ENCODE data around the gene RIC8A.
"Not testable (repeated sequence)": the region's sequence is repeated elsewhere in the genome, so short reads cannot be mapped to it uniquely, and the experiment has no call there.

RIC8A gene

DNA sequence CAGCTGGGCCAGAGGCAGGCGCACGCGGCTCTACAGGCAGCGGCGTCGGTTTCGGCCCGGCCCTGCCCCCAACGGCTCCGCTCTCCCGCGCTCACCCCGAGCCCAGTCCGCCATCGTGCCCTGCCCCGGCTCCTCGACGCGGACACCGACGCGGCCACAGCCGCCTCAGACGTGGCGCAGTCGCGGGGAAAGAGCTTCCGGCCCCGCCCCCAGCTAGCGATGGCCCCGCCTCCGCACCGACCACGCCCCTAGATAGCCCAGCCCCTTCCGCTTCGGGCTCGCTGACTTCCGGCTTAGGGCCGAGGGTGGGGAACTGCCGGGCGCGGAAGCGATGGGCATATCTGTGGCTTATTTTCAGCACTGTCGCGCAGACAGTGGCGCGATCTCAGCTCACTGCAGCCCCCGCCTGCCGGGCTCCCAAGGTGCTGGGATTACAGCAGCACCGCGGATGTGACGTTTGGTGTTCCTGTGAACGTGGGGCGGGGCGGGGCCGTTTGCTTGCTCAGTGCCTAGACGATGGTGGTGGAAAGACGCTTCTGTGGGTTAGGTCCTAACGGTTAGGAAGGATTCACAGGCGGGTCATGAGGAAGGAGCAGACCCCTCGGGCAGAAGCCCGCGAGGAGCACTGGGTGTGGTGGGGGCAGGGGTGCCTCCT lies at the start of gene RIC8A, which contains the start of gene BET1L:
Gene RIC8A, plus strand, starts transcription at position 501 of the 655 bp plus-strand sequence. CDS start 1,147 bp downstream, outside the sequence.
Gene BET1L, minus strand, starts transcription at position 192 of the 655 bp plus-strand sequence. Its CDS starts 78 bp downstream, at position 114.
- DNase-seq, result peak; percentile 94 to 99

DNA sequence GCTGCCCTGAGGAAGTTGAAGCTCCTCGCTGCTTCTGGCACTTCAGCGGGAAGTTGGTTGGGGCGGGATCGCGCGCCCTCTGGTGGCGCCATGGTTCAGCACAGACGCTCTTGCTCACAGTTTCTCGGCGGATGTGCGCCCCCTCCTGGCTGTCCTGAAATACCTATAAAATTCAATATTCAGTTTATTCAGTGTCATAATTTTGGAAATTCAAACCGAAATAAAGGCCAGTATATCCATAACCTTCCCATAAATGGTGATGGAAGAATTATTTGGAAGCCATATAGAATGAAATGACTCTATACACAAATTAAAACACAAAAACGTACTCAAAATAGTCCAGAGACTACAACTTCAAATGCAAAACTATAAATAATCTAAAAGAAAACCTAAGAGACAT lies 27.3 kb upstream of the RIC8A start:
- DNase-seq, result not testable (repeated sequence)

DNA sequence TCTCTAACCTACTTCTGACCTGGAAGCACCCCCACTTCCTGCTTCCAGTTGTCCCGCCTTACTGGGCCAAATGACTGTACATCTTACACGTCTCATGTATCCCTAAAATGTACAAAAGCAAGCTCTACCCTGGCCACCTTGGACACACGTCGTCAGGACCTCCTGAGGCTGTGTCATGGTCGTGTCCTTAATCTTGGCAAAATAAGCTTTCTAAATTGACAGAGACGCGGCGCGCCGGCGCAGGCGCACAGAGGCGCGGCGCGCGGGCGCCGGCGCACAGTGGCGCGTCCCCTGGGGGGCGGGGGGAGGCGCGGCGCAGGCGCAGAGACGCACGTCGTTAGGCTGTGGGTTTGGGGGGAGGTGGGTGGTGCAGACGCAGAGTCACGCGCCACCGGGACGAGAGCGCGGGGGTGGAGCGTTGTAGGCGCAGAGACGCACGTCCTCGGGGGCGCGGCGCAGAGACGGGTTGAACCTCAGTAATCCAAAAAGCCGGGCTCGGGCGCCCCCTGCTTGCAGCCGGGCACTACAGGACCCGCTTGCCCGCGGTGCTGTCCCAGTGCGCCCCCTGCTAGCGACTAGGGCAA lies 18.2 kb upstream of the RIC8A start:
- DNase-seq, result not testable (repeated sequence)

DNA sequence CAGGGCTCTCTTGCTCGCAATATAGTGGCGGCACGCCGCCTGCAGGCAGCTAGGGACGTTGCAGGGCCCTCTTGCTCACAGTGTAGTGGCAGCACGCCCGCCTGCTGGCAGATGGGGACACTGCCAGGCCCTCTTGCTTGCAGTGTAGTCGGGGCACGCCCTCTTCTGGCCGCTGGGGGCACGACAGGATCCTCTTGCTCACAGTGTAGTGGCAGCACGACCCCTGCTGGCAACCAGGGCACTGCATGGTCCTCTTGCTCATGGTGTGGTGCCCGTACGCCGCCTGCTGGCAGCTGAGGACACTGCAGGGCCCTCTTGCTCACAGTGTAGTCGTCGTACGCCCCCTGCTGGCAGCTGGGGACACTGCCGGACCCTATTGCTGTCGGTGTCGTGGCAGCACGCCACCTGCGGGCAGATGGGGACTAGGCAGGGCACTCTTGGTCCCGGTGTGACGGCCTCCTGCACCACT lies 17.6 kb upstream of the RIC8A start:
- DNase-seq, result peak in 1 of 2 donors; percentile 33

DNA sequence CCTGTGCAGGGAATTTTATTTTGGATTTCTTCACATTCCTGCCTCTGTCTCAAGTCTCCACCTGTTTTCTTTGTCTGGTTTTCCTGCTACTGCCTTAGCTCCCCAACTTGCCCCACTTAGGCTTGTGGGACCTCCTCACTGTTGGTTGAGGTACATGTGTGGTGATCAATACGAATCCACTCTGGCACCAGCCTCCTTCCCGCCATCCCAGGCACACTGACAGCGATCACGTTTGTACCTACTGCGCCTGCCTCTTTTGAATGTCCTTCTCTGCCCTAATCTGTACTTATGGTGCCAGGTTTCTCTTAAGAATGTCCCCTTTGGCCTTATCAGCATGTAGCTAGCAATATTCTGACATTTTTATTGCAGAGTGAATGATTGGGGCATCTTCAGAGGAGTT lies 17.0 kb upstream of the RIC8A start:
- DNase-seq, result not testable (repeated sequence)

DNA sequence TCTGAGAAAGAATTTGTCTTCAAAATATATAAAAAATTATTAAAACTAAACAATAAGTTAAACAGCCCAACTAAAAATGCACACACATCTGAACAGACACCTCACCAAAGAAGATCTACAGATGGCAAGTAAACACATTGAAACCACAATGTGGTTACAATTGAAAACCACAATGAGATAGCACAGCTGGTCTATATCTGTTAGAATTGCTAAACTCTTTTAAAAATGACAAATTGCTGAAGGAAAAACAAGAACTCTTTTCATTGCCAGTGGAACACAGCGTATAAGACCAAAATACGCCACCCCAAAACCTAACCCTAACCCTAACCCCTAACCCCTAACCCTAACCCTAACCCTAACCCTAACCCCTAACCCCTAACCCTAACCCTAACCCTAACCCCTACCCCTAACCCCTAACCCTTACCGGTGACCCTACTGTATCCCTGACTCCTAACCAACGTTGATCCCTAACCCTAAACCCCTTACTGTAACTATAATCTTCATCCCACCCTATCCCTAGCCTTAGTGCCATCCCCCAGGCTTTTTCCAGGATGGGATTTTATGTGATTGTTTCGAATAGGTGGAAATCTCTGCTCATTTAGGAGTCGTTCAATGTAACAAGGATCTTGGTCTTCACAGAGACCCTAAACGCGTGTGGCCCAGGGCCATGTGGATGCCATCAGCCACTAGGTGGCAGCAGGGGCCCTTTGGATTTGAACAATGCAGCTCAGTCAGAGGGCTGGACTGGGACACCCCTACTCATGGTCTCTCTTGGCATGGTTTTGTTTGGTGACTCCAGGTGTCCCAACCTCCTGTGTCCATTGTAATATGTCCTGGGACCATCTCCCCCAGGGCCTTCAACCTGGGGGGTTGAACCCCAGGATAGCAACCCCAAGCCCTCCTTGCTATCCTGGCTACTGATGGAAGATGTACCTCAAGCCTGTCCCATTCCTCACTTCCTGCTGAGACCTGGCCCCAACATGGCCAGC lies 15.7 kb upstream of the RIC8A start:
- DNase-seq, result peak in 1 of 2 donors; percentile 57

DNA sequence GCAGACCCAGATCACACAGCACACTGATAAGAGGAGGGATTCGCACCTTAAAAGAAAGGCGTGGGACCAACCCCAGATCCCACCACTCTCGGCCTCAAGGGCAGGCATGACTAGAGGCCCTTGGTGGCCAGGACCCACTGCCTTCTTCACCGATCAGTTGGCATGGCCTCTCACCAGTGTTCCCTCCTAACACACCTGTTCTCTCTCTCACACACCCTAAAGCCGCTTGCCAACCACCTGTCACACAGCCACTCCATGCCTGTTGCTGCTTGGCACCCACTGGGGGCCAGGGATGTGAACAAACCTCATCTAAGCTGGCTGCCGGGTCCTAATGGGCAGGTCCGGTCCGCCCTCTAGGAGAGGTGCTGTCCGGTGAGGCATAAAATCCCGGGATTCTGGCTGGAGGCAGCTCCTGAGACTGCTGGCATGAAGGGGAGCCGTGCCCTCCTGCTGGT lies 14.8 kb upstream of the RIC8A start, which contains the start of gene SCGB1C1:
Gene SCGB1C1, plus strand, starts transcription at position 405 of the 455 bp plus-strand sequence. Its CDS starts 22 bp downstream, at position 427.
- not testable (repeated sequence) for DNase-seq

DNA sequence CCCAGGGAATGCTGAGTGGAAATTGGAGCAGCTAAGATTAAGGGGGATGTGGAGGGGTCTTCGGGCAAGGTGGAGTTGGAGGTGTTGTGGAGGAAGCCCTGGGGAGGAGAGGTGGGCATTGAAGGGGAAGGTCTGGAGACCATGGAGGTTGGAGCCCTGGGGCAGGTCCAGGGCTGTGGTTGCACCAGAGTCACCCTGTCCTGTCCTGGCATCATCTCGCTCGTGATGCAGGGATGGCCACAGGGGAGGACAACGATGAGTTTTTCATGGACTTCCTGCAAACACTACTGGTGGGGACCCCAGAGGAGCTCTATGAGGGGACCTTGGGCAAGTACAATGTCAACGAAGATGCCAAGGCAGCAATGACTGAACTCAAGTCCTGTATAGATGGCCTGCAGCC lies 14.0 kb upstream of the RIC8A start:
- DNase-seq, result not testable (repeated sequence)

DNA sequence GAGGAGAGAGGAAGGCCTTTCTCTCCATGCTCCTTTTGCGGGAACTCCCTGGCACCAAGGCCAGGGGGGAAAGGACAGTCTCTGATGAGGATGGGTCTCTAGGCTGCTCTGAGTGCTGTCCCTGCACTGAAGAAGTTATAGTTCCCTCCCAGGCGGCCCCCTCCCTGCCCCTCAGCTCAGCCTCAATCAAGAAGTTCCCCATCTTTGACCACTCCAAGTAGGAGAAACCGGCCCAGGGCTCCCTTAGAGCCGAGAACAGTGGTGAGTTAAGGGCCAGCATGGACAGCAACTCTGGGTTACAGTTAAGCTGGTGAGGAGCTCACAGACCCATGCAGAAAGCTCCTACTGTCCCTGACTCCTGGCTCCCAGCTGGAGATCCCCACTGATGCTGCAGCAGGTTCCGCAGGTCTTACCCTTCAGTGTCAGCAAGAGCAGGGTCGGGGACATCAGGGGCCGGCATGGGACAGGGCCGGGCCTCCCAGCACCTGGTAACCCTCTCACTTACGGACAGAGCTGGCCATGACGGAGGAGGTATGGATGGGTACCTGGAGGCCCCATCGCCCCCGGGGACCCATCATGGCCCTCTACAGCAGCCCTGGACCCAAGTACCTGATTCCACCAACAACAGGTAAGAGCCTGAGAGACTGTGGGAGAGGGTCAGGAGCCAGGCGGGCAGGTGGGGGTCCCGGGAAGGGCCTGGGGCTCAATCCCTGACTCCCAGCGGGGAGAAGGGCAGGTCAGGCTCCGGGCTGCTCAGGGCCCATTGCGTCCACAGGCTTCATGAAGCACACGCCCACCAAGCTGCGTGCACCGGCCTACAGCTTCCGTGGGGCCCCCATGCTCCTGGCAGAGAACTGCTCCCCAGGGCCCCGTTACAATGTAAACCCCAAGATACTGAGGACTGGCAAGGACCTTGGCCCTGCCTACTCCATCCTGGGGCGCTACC lies 10.4 kb upstream of the RIC8A start:
- DNase-seq, result no peak

DNA sequence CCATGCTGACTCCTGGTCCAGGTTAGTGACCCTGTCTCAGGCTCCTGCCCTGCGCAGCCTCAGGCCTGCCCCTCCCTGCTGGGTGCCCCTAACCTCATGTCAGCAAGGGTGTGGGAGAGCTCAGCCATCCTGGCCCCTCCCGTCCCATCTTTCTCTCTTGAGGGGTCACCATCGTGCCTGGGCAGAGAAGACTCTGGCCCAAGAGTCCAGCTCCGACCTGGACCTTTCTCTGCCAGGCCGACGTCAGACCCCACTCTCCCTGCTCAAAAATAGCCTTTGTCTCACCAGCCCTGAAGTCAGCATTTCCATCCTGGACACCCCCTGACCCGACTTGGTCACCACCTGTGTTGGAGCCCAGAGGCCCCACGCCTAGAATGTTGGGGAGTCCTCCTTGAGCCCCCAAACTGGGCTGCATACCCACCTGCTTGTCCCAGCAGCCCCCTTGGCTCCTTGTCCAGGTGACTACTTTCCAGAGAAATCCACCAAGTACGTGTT lies 9.7 kb upstream of the RIC8A start:
- no peak for DNase-seq

DNA sequence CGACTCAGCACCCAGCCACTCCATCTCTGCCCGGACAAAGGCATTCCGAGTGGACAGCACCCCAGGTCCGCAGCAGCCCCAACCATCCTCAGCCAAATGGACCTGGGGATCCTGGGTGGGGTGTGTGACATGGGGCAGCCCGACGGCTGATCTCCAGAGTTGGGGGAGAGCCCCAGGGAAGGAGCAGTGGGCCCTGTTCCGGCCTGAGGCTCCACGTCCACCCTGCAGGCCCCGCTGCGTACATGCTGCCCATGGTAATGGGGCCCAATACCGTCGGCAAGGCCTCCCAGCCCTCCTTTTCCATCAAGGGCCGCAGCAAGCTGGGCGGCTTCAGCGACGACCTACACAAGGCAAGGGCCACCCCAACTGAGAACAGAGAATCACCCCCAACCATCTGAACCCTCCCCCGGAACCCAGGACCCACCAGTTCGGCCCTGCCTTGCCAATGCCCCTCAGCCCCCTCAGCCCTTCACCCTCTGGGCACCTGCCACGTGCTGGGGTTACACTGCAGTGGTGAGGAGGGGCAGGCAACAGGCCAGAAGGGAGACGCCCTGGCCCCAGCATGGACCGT lies 9.2 kb upstream of the RIC8A start:
- DNase-seq, result no peak

DNA sequence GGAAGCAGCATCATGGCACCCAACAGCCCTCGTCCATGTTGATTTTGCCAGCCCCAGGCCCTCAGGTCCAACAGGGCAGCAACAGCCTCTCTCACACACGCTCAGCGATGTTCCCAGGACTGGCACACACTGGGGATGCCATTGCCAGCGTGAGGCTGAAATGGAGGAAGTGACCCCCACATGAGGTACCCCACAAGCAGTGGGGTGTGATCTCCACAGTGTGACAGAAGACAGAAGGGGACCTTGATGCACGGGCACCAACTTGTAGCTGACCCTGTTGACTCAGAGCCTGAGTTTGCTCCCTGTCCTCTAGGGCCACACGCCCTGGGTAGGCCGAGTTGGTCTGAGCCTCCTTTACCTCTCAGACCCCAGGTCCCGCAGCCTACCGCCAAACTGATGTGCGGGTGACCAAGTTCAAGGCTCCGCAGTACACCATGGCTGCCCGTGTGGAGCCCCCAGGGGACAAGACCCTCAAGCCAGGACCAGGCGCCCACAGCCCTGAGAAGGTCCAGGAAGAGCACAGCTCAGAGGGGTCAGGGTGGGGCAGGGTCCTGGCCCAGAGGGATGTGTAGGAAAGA lies 8.4 kb upstream of the RIC8A start:
- no peak for DNase-seq

DNA sequence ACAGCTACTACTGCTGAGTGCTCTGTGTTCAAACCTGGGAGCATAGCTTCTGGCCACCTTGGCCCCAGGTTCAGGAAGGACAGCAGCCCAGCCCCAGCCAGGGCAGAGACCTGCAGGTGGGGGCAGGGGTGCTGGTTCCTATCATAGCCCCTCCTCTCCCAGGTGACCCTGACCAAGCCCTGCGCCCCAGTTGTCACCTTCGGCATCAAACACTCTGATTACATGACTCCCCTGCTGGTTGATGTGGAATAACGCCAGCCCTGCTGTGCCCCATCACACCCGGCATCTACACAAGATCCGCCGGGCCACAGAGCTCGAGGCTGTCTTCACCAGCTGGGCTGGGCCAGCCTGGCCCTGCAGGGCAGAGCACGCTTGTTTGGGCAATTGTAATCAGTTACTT lies 7.7 kb upstream of the RIC8A start:
- no peak for DNase-seq

DNA sequence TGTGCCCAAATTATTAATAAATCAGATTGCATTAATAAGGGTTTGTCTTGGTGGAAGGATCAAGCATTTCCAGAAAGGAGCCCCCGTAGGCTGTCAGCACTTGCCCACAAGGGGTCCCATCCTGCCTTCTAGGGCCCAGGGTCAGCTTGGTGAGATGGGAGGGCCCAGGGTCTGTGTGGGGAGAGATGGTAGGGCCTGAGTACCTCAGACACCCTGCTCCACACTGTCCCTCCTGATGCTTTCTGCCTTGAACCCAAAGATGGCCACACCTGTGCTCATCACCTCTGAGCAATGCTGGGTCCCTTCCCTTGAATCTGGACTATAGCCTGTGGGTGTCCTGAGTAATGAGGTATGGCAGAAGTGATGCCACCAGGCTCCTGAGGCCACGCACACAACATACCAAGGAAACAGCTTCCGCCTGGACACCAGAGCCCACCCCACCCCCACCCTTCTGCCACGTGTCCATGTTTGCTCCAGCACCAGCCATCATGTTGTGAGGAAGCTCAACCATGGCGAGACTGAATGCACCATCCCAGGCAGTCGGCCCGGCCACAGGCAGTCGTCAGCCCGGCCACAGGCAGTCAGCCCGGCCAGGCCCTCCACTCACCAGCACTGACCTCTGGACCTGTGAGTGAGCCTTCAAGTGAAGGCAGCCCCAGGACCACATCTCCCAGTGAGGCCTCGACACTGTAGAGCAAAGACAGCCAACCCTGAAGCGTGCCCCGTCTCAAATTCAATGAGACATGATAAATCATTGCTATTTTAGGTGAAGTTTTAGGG lies 7.1 kb upstream of the RIC8A start:
- DNase-seq, result no peak

DNA sequence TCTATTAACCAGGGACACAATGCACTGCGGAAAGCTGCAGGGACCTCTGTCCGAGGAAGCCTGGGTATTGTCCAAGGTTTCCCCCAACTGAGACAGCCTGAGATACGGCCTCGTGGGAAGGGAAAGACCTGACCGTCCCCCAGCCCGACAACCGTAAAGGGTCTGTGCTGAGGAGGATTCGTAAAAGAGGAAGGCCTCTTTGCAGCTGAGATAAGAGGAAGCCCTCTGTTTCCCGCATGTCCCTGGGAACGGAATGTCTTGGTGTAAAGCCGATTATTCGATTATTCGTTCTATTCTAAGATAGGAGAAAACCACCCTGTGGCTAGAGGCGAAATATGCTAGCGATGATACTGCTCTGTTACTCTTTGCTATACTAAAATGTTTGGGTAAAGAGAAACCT lies 5.5 kb upstream of the RIC8A start:
- DNase-seq, result no peak

DNA sequence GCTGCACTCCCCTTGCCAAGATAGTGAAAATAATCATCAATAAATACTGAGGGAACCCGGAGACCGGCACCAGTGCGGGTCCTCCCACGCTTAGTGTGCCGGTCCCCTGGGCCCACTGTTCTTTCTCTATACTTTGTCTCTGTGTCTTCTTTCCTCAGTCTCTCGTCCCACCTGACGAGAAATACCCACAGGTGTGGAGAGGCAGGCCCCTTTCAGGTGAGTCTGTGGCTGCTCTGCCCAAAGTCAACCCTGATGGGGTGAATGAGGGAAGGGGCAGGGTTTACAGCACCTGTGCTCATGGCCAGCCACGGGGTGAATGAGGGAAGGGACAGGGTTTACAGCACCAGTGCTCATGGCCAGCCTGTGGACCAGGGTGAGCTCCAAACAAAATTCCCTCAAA lies 5.0 kb upstream of the RIC8A start:
- DNase-seq, result no peak

DNA sequence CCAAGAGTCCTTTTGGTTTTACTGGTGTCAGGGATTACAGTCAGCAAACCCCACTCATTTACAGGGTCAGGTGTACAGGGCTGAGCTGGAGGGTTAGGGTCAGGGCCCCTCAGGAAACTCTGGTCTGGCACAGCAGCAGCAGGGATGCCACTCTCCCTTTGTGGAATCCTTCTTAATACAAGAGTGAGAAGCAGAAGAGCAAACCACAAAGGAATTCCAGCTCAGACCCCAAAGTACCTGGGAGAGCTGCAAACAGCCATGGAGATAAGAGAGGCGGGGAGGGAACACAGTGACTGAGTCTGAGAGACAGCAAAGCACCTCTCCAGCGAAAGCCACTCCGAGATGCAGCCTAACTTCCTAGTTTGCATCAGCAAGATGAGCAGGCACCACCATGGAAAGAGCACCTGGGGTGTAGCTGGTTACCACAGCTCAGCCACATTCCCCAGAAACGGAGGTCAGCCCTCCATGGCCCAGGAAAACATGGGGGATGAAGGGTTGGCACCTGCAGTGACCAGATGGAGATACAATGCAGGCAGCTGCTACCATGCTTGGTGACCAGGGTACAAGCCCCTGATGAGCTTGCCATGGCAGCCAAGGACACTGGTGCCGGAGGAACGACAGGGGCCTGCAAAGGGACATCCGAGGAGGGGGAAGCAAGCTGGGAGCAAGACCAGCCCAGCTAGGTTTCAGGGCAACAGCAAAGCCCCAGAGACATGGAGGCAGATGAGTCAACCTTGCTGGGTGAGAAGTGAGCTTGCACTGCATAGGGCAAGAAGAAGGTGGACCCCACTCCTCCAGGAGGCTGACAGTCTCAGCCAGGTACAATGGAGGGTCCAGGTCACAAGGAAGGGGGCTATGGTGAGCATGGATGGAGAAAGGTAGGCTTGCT lies 4.2 kb upstream of the RIC8A start:
- DNase-seq, result no peak

DNA sequence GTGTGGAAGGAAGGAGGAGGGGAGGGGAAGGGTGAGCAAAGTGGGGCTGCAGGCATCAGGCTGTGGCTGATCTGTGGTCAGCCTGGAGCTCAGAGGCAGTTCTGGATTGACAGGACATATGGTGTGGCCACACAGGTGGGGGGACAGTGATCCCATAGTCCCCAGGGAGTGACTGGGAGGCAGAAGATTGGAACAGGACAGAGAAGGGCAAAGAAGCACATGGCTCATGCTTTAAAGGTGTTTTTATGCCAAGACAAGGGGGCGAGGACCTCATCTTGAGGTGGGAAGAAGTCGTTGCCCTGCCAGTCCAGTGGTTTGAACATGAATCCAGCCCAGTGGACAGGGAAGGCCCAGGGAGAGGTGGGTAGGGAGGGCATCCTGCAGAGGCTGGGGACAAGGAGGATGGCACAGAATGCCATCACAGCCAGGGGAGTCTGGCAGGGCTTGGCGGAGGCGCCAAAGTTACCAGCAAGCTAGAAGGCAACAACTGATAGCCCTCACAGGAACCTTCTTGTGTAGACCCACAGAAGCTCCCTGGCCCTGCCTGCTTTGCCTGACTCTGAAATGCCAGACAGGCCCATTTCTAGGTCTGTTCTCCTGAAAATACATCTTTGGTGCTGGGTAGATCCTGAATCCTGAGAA lies 3.4 kb upstream of the RIC8A start:
- no peak for DNase-seq

Data from stimulated activated CD4-positive, alpha-beta T cell treated with anti-CD3 and anti-CD28 coated beads, Interleukin-2, amount 100 ng/mL, for 48 hours (primary cell).